ENCODE data around the gene CASP10. TPM values are rescaled to one million over a fixed set of nuclear protein-coding genes. Genes with fewer than 3 reads are reported as not detected.
A peak's percentile ranks its signal among the peaks of the same experiment; 100 is the strongest.

Gene CASP10
- polyA plus RNA-seq, 1 of the 3 experiments (the other 2 are of a cell fraction), result 0.12 TPM

DNA sequence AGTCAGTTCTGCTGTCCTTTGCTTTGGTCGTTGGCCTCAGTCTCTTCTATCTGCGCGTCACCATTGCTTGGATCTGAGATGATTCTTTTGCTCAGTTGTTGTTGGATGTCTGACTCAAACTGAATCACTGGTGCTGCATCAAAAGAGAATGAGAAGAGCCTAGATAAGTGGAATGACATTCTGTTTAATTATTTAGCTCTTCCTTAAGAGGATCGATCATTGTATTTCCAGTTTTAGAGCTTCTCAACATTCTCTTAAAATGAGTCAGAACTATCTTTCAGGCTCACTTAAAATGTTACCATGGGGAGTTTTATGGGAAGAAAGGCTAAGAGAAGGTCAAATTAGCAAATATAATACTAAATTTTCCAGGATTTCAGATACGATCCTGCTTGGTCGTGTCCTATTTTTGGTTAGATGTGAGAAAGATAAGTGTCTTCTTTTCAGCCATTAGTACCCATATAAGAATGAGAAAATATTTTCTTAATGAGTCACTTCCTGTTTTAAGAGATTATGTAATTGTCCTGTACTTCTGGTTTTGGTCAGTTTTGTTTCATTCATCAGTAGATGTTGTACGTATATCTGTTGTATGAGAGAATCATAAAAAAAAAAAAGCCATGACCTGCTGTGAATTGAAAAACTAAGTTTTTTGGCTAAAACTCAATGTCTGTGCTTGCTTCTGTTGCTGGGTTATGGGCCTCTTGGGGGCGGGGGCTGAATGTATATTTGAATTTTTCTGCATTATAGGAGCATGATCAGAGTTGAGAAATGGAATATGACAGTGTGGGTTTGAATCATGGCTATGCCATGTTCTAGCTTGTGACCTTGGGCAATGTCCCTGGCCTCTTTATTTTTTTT, 31.6 kb upstream of the CASP10 start:
- Histone ChIP-seq H3K9ac (peak overlapping the region; percentile 88), H3K9me2 (no peaks in the 10 kb centered on the region), H4K20me1 (ENCODE audit: insufficient read depth) (no peaks in the 10 kb centered on the region), H3K4me2 (peak overlapping the region; percentile 81), H3K27me3 (ENCODE audit: insufficient read depth) (no peaks in the 10 kb centered on the region), H3K4me1 (ENCODE audit: control insufficient read depth in 1 of 2, insufficient read depth in 2 of 2, low read depth in 1 of 2, low read length in 1 of 2) (peaks cover 0 to 41% of the 10 kb centered on the region in 2 experiments; a peak in 3 of 4 replicates), H3K79me2 (ENCODE audit: insufficient read depth) (peaks cover 46% of the 10 kb centered on the region; the same call in 1 of the 2 replicates), H3K9me3 (no peaks in the 10 kb centered on the region), H3F3A (replicated peaks; ENCODE audit: insufficient read depth) (peaks cover 48% of the 10 kb centered on the region), H2AFZ (ENCODE audit: low read depth) (no peak overlapping the region), H3K27ac (ENCODE audit: low read depth in 2 of 2, low read length in 1 of 2) (peak overlapping the region; percentile 83 to 100; a peak in 3 of 4 replicates), H3K36me3 (replicated peaks in 1 of 2; ENCODE audit: control insufficient read depth in 1 of 2, insufficient read depth in 2 of 2, low read length in 1 of 2) (peaks cover 0 to 45% of the 10 kb centered on the region in 2 experiments), H3K4me3 (ENCODE audit: low read depth in 2 of 2, low read length in 1 of 2) (peak overlapping the region; percentile 2 to 36; a peak in 3 of 4 replicates)
- DNase-seq, result no peak
- ChIA-PET CTCF (no interaction called here), POLR2A (no interaction called here)
- WGBS (ENCODE audit: low lambda C conversion rate), result 8% methylated on average over 8 of the region's 8 CpGs
- TF ChIP-seq SMC3 (IDR thresholded peaks at IDR 0.05; ENCODE audit: low read depth, low read length) (no peak), NRF1 (IDR thresholded peaks at IDR 0.05; ENCODE audit: low read depth, low read length) (no peak), ZBTB33 (IDR thresholded peaks at IDR 0.05; ENCODE audit: borderline replicate concordance, low read depth) (0 out of 2 replicates have a peak, but pooled peaks have one; percentile 26), ELF1 (IDR thresholded peaks at IDR 0.05) (peak; percentile 26; the same call in 1 of the 2 replicates), RCOR1 (IDR thresholded peaks at IDR 0.05; ENCODE audit: low read length) (no peak), RAD21 (IDR thresholded peaks at IDR 0.05; ENCODE audit: low read length) (no peak), NFIC (IDR thresholded peaks at IDR 0.05; ENCODE audit: borderline replicate concordance) (peak; percentile 35; the same call in 1 of the 2 replicates), TEAD4 (IDR thresholded peaks at IDR 0.05; ENCODE audit: borderline replicate concordance, insufficient read depth) (peak; percentile 85), MXI1 (IDR thresholded peaks at IDR 0.05; ENCODE audit: low read depth, low read length) (no peak), SIN3A (IDR thresholded peaks at IDR 0.05; ENCODE audit: borderline replicate concordance, low read depth, low read length) (no peak), GABPA (IDR thresholded peaks at IDR 0.05; ENCODE audit: low read depth) (0 out of 2 replicates have a peak, but pooled peaks have one; percentile 6), FOXJ3 (CRISPR knock-in tag; IDR thresholded peaks at IDR 0.05) (no peak), YY1 (IDR thresholded peaks at IDR 0.05; ENCODE audit: low read depth) (0 out of 2 replicates have a peak, but pooled peaks have one; percentile 49), JUND (IDR thresholded peaks at IDR 0.05) (peak; percentile 87), CHD2 (IDR thresholded peaks at IDR 0.05; ENCODE audit: low read length, partially characterized antibody) (no peak), FOXM1 (IDR thresholded peaks at IDR 0.05; ENCODE audit: low read depth) (peak; percentile 80), FOSL2 (IDR thresholded peaks at IDR 0.05; ENCODE audit: borderline replicate concordance, low read depth) (peak; percentile 88), EP300 (IDR thresholded peaks at IDR 0.05; ENCODE audit: borderline replicate concordance in 1 of 2, low read depth in 1 of 2, low read length in 1 of 2) (peak in 1 of 2 experiments; percentile 77; a peak in 2 of 4 replicates), TAF1 (IDR thresholded peaks at IDR 0.05; ENCODE audit: borderline replicate concordance, low read depth, low read length) (no peak), RFX5 (IDR thresholded peaks at IDR 0.05; ENCODE audit: low read length) (no peak), POLR2AphosphoS5 (IDR thresholded peaks at IDR 0.05; ENCODE audit: low read depth, low read length) (peak; percentile 52; the same call in 1 of the 2 replicates), GATA2 (CRISPR knock-in tag; IDR thresholded peaks at IDR 0.05) (no peak), TCF12 (IDR thresholded peaks at IDR 0.05) (peak; percentile 80), MAX (IDR thresholded peaks at IDR 0.05; ENCODE audit: low read depth) (peak; percentile 50)
- TF ChIP-seq, protein P1, sequence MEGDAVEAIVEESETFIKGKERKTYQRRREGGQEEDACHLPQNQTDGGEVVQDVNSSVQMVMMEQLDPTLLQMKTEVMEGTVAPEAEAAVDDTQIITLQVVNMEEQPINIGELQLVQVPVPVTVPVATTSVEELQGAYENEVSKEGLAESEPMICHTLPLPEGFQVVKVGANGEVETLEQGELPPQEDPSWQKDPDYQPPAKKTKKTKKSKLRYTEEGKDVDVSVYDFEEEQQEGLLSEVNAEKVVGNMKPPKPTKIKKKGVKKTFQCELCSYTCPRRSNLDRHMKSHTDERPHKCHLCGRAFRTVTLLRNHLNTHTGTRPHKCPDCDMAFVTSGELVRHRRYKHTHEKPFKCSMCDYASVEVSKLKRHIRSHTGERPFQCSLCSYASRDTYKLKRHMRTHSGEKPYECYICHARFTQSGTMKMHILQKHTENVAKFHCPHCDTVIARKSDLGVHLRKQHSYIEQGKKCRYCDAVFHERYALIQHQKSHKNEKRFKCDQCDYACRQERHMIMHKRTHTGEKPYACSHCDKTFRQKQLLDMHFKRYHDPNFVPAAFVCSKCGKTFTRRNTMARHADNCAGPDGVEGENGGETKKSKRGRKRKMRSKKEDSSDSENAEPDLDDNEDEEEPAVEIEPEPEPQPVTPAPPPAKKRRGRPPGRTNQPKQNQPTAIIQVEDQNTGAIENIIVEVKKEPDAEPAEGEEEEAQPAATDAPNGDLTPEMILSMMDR (IDR thresholded peaks at IDR 0.05), result no peak
- TF ChIP-seq, protein P2, sequence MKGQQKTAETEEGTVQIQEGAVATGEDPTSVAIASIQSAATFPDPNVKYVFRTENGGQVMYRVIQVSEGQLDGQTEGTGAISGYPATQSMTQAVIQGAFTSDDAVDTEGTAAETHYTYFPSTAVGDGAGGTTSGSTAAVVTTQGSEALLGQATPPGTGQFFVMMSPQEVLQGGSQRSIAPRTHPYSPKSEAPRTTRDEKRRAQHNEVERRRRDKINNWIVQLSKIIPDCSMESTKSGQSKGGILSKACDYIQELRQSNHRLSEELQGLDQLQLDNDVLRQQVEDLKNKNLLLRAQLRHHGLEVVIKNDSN (IDR thresholded peaks at IDR 0.05; ENCODE audit: borderline replicate concordance, low read depth), result no peak

Measured in SK-N-SH (cell line).